Measurements from ENCODE around the gene BCL7C. TPM values are rescaled to one million over a fixed set of nuclear protein-coding genes. Genes with fewer than 3 reads are reported as not detected.

BCL7C gene
- total and polyA plus RNA-seq, 2 of the 13 experiments (the other 11 are each of a cell fraction or from before 2014, with no cell fraction given), result 17.7 to 33.8 TPM

- TF ChIP-seq, protein P1, sequence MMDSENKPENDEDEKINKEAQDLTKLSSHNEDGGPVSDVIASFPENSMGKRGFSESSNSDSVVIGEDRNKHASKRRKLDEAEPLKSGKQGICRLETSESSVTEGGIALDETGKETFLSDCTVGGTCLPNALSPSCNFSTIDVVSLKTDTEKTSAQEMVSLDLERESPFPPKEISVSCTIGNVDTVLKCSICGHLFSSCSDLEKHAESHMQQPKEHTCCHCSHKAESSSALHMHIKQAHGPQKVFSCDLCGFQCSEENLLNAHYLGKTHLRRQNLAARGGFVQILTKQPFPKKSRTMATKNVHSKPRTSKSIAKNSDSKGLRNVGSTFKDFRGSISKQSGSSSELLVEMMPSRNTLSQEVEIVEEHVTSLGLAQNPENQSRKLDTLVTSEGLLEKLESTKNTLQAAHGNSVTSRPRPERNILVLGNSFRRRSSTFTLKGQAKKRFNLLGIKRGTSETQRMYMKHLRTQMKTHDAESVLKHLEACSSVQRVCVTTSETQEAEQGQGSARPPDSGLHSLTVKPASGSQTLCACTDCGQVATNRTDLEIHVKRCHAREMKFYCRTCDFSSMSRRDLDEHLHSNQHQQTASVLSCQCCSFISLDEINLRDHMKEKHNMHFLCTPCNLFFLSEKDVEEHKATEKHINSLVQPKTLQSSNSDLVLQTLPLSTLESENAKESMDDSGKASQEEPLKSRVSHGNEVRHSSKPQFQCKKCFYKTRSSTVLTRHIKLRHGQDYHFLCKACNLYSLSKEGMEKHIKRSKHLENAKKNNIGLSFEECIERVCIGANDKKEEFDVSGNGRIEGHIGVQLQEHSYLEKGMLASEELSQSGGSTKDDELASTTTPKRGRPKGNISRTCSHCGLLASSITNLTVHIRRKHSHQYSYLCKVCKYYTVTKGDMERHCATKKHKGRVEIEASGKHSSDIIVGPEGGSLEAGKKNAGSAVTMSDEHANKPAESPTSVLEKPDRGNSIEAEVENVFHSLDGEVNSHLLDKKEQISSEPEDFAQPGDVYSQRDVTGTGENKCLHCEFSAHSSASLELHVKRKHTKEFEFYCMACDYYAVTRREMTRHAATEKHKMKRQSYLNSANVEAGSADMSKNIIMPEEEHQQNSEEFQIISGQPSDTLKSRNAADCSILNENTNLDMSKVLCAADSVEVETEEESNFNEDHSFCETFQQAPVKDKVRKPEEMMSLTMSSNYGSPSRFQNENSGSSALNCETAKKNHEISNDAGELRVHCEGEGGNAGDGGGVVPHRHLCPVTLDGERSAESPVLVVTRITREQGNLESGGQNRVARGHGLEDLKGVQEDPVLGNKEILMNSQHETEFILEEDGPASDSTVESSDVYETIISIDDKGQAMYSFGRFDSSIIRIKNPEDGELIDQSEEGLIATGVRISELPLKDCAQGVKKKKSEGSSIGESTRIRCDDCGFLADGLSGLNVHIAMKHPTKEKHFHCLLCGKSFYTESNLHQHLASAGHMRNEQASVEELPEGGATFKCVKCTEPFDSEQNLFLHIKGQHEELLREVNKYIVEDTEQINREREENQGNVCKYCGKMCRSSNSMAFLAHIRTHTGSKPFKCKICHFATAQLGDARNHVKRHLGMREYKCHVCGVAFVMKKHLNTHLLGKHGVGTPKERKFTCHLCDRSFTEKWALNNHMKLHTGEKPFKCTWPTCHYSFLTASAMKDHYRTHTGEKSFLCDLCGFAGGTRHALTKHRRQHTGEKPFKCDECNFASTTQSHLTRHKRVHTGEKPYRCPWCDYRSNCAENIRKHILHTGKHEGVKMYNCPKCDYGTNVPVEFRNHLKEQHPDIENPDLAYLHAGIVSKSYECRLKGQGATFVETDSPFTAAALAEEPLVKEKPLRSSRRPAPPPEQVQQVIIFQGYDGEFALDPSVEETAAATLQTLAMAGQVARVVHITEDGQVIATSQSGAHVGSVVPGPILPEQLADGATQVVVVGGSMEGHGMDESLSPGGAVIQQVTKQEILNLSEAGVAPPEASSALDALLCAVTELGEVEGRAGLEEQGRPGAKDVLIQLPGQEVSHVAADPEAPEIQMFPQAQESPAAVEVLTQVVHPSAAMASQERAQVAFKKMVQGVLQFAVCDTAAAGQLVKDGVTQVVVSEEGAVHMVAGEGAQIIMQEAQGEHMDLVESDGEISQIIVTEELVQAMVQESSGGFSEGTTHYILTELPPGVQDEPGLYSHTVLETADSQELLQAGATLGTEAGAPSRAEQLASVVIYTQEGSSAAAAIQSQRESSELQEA (CRISPR knock-in tag; IDR thresholded peaks at IDR 0.05; ENCODE audit: not compliant biosample characterization), result no peak
- TF ChIP-seq NPAS2 (CRISPR knock-in tag; IDR thresholded peaks at IDR 0.05; ENCODE audit: borderline replicate concordance) (no peak), MIER2 (CRISPR knock-in tag; IDR thresholded peaks at IDR 0.05) (no peak), ZUFSP (CRISPR knock-in tag; IDR thresholded peaks at IDR 0.05; ENCODE audit: borderline replicate concordance) (no peak), TMF1 (CRISPR knock-in tag; IDR thresholded peaks at IDR 0.05; ENCODE audit: low read depth) (no peak), ZNF788 (CRISPR knock-in tag; IDR thresholded peaks at IDR 0.05; ENCODE audit: borderline replicate concordance) (0 out of 2 replicates have a peak, but pooled peaks have one; percentile 22), SP2 (CRISPR knock-in tag; IDR thresholded peaks at IDR 0.05) (no peak), FOXC1 (CRISPR knock-in tag; IDR thresholded peaks at IDR 0.05; ENCODE audit: borderline replicate concordance) (0 out of 2 replicates have a peak, but pooled peaks have one; percentile 4), ZNF549 (CRISPR knock-in tag; IDR thresholded peaks at IDR 0.05) (no peak), ZNF614 (CRISPR knock-in tag; IDR thresholded peaks at IDR 0.05; ENCODE audit: borderline replicate concordance) (peak; percentile 1; the same call in 1 of the 2 replicates), NONO (IDR thresholded peaks at IDR 0.05) (no peak), NONO (CRISPR knock-in tag; conservative IDR thresholded peaks at IDR 0.05) (no peak), ARNT2 (CRISPR knock-in tag; IDR thresholded peaks at IDR 0.05; ENCODE audit: low read depth) (no peak), PAX8 (CRISPR knock-in tag; IDR thresholded peaks at IDR 0.05; ENCODE audit: borderline replicate concordance) (0 out of 2 replicates have a peak, but pooled peaks have one; percentile 10), EP300 (IDR thresholded peaks at IDR 0.05; ENCODE audit: low read depth in 2 of 2, low read length in 2 of 2) (no peak), EP300 (CRISPR knock-in tag; IDR thresholded peaks at IDR 0.05; ENCODE audit: borderline replicate concordance) (no peak)
- TF ChIP-seq, protein P2, sequence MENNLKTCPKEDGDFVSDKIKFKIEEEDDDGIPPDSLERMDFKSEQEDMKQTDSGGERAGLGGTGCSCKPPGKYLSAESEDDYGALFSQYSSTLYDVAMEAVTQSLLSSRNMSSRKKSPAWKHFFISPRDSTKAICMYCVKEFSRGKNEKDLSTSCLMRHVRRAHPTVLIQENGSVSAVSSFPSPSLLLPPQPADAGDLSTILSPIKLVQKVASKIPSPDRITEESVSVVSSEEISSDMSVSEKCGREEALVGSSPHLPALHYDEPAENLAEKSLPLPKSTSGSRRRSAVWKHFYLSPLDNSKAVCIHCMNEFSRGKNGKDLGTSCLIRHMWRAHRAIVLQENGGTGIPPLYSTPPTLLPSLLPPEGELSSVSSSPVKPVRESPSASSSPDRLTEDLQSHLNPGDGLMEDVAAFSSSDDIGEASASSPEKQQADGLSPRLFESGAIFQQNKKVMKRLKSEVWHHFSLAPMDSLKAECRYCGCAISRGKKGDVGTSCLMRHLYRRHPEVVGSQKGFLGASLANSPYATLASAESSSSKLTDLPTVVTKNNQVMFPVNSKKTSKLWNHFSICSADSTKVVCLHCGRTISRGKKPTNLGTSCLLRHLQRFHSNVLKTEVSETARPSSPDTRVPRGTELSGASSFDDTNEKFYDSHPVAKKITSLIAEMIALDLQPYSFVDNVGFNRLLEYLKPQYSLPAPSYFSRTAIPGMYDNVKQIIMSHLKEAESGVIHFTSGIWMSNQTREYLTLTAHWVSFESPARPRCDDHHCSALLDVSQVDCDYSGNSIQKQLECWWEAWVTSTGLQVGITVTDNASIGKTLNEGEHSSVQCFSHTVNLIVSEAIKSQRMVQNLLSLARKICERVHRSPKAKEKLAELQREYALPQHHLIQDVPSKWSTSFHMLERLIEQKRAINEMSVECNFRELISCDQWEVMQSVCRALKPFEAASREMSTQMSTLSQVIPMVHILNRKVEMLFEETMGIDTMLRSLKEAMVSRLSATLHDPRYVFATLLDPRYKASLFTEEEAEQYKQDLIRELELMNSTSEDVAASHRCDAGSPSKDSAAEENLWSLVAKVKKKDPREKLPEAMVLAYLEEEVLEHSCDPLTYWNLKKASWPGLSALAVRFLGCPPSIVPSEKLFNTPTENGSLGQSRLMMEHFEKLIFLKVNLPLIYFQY (CRISPR knock-in tag; IDR thresholded peaks at IDR 0.05; ENCODE audit: borderline replicate concordance), result no peak
Observed at GRCh38 chr16:30903002-30903401, 9.1 kb upstream of the BCL7C start (continued).

All from HepG2 (cell line).